ENCODE results near the gene VPS35.

VPS35 gene

DNA sequence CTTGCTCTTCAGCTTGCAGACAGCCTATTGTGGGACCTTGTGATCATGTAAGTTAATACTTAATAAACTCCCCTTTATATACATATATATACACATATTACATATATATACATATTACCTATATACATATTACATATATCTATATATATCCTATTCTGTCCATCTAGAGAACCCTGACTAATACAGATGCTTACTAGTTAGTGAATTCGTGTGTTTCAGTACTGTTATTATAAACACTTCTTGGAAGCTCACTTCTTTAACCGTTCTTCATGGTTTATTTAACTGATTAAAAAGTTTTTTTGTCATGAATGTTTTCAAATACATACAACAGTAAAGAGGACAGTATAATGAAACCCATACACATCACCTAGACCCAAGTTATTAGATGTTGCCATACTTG is 13.1 kb upstream of the VPS35 start:
- in situ Hi-C loops (cut with MboI; ENCODE audit: low sequenced_read_pairs, unreplicated experiment), result no loop called here
- no peak for DNase-seq (ENCODE audit: low spot score)
- TF ChIP-seq, protein P1, sequence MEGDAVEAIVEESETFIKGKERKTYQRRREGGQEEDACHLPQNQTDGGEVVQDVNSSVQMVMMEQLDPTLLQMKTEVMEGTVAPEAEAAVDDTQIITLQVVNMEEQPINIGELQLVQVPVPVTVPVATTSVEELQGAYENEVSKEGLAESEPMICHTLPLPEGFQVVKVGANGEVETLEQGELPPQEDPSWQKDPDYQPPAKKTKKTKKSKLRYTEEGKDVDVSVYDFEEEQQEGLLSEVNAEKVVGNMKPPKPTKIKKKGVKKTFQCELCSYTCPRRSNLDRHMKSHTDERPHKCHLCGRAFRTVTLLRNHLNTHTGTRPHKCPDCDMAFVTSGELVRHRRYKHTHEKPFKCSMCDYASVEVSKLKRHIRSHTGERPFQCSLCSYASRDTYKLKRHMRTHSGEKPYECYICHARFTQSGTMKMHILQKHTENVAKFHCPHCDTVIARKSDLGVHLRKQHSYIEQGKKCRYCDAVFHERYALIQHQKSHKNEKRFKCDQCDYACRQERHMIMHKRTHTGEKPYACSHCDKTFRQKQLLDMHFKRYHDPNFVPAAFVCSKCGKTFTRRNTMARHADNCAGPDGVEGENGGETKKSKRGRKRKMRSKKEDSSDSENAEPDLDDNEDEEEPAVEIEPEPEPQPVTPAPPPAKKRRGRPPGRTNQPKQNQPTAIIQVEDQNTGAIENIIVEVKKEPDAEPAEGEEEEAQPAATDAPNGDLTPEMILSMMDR (IDR thresholded peaks at IDR 0.05; ENCODE audit: borderline replicate concordance, control extremely low read depth, extremely low read depth, insufficient read depth, missing control alignments), result no peak

DNA sequence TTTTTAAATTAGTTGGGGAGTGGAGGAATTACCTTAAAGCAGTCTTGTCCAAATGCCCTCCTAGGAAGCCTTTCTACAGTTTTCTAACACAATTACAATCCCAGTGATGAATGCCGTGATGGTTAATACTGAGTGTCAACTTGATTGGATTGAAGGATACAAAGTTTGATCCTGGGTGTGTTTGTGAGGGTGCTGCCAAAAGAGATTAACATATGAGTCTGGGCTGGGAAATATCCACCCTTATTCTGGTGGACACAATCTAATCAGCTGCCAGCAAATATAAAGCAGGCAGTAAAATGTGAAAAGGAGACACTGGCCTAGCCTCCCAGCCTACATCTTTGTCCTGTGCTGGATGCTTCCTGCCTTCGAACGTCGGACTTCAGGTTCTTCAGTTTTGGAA is 12.6 kb upstream of the VPS35 start:
- TF ChIP-seq, protein P1 (IDR thresholded peaks at IDR 0.05; ENCODE audit: borderline replicate concordance, control extremely low read depth, extremely low read depth, insufficient read depth, missing control alignments), result no peak
- in situ Hi-C loops (cut with MboI; ENCODE audit: low sequenced_read_pairs, unreplicated experiment), result no loop called here
- no peak for DNase-seq (ENCODE audit: low spot score)

DNA sequence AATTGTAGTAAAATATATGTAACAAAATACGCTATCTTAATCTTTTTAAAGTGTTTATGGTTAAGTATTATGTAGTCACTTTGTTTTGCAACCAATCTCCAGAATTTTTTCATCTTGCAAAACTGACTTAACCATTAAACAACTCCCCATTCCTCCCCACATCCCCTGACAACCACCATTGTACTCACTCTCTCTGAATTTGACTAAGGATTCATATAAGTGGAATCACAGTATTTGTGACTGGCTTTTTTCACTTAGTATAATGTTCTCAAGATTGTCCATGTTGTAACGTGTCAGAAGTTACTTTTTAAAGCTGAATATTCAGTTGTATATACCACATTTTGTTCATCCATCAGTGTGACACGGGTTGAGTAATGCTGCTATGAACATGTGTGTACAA is 11.1 kb upstream of the VPS35 start:
- TF ChIP-seq, protein P1 (IDR thresholded peaks at IDR 0.05; ENCODE audit: borderline replicate concordance, control extremely low read depth, extremely low read depth, insufficient read depth, missing control alignments), result no peak
- in situ Hi-C loops (cut with MboI; ENCODE audit: low sequenced_read_pairs, unreplicated experiment), result no loop called here
- DNase-seq (ENCODE audit: low spot score), result no peak

DNA sequence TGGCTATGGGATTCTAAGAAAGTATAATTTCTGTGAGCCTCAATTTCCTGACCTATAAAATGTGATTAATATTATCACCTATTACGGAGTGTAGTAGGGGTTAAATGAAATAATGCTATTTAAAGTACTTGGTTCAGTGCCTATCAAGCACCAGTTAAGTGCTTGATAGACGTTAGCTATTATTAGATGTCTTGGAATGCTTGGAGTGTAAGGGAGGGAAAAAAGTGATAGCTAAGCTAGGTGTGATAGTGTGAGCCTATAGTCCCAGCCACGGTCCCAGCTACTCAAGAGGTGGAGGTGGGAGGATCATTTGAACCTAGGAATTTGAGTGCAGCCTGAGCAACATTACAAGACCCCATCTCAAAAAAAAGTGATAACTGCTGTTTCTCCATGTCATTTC is 8.0 kb upstream of the VPS35 start:
- in situ Hi-C loops (cut with MboI; ENCODE audit: low sequenced_read_pairs, unreplicated experiment), result no loop called here
- TF ChIP-seq, protein P1 (IDR thresholded peaks at IDR 0.05; ENCODE audit: borderline replicate concordance, control extremely low read depth, extremely low read depth, insufficient read depth, missing control alignments), result no peak
- DNase-seq (ENCODE audit: low spot score), result no peak

DNA sequence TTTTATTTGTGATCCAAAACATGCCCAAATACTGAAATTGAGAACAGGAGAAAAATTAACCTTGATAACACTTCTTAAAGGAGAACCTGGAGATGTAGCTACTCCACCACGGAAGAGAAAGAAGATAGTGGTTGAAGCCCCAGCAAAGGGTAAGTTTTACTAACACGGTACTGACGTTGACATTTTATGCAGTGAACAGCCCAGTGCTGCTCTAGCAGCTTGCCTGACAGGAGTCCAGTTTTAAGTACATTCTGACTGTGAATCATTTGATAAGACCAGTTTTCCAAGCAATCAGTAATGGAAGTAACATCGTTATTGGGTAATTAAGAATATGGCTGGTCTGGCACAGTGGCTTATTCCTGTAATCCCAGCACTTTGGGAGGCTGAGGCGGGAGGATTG is 7.0 kb upstream of the VPS35 start:
- in situ Hi-C loops (cut with MboI; ENCODE audit: low sequenced_read_pairs, unreplicated experiment), result no loop called here
- DNase-seq (ENCODE audit: low spot score), result no peak
- TF ChIP-seq, protein P1 (IDR thresholded peaks at IDR 0.05; ENCODE audit: borderline replicate concordance, control extremely low read depth, extremely low read depth, insufficient read depth, missing control alignments), result no peak

DNA sequence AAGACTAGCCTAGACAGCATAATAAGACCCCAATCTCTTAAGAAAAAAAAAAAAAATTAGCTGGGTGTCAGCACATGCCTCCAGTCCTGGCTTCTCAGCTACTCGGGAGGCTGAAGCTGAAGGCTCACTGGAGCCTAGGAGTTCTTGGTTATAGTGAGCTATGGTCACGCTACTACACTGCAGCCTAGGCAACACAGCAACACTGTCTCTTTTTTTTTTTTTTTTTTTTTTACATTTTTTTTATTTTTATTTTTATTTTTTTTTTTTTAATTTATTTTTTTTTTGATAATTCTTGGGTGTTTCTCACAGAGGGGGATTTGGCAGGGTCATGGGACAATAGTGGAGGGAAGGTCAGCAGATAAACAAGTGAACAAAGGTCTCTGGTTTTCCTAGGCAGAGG is 4.6 kb upstream of the VPS35 start:
- DNase-seq (ENCODE audit: low spot score), result no peak
- in situ Hi-C loops (cut with MboI; ENCODE audit: low sequenced_read_pairs, unreplicated experiment), result no loop called here
- TF ChIP-seq, protein P1 (IDR thresholded peaks at IDR 0.05; ENCODE audit: borderline replicate concordance, control extremely low read depth, extremely low read depth, insufficient read depth, missing control alignments), result no peak

DNA sequence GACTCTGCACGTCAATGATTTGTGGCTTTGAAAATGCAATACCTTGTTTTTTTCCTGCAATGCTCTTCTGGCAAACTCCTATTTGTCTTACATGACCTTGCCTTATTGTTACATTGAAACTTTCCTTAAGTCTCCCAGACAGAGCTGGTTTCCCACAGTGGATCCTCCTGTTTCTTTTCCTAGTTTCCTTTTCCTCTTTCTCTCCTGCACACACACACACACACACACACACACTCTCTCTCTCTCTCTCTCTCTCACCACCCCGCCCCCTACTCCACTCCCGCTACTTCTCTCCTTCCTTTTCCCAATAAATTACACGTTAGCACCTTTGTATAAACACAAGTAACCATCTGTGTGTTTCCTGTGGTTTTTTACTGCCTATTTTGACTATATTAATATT is 2.7 kb upstream of the VPS35 start:
- in situ Hi-C loops (cut with MboI; ENCODE audit: low sequenced_read_pairs, unreplicated experiment), result no loop called here
- no peak for DNase-seq (ENCODE audit: low spot score)
- TF ChIP-seq, protein P1 (IDR thresholded peaks at IDR 0.05; ENCODE audit: borderline replicate concordance, control extremely low read depth, extremely low read depth, insufficient read depth, missing control alignments), result no peak
